Inflammatory macrophage treated with lipopolysaccharide for 4 hours (primary cell): ENCODE measurements around the gene SPG21.

ENCODE experiments used
- DNase-seq: peaks from one replicate; pipeline ENCODE4 v3.0.0-alpha.2; 2020

The SPG21 gene

GRCh38 chr15:64934023-64934422 is 55.7 kb downstream of the SPG21 start:
- no peak for DNase-seq

- no peak for DNase-seq
These were observed 58.3 kb downstream of the SPG21 start for GRCh38 chr15:64931381-64931780.

GRCh38 chr15:64930778-64931371 is 58.8 kb downstream of the SPG21 start:
- no peak for DNase-seq

- no peak for DNase-seq
These were observed 59.6 kb downstream of the SPG21 start for GRCh38 chr15:64930019-64930652.

GRCh38 chr15:64928626-64929220 is 61.0 kb downstream of the SPG21 start:
- DNase-seq: no peak

GRCh38 chr15:64926661-64927060 is 63.1 kb downstream of the SPG21 start:
- no peak for DNase-seq

GRCh38 chr15:64925335-64926330 is 64.1 kb downstream of the SPG21 start:
- DNase-seq: no peak

- no peak for DNase-seq
These were observed 66.2 kb downstream of the SPG21 start for GRCh38 chr15:64923546-64923945.

GRCh38 chr15:64921711-64922110 is 68.0 kb downstream of the SPG21 start:
- no peak for DNase-seq

GRCh38 chr15:64919721-64920120 is 70.0 kb downstream of the SPG21 start:
- DNase-seq: no peak

GRCh38 chr15:64917211-64917610 is 72.5 kb downstream of the SPG21 start:
- DNase-seq: no peak

- DNase-seq: no peak
These were observed 73.3 kb downstream of the SPG21 start for GRCh38 chr15:64916365-64916764.

- no peak for DNase-seq
These were observed 74.0 kb downstream of the SPG21 start for GRCh38 chr15:64915518-64916227.
